NT2/D1 (cell line): ENCODE data around the gene ZIC2.

ENCODE experiments used
- YY1 ChIP-seq: IDR thresholded peaks from 2 replicates; pipeline ENCODE4 v1.6.1; 2011; ENCODE audit not compliant: insufficient read length, insufficient read depth
- ZNF274 ChIP-seq: IDR thresholded peaks from 2 replicates; pipeline ENCODE4 v1.6.1; 2011; ENCODE audit warnings: mild to moderate bottlenecking, low read depth, low read length

- TF ChIP-seq ZNF274: no peak
- no peak for TF ChIP-seq YY1
Observed at GRCh38 chr13:99982731-99983498, 1.3 kb downstream of the ZIC2 start.
